Aortic smooth muscle cell (primary cell): Measurements from ENCODE around the gene FBLN7. TPM values are rescaled to one million over a fixed set of nuclear protein-coding genes. Genes with fewer than 3 reads are reported as not detected.

Experiments used
- total RNA-seq: library from RNA; depleted of rRNA; stranded (reverse); fragments of >200 nt; gene quantifications from 2 replicates; pipeline ENCODE4 v1.2.3, GENCODE V29; 2014

FBLN7 gene
- 4.4 and 8.0 TPM in 2 replicates for total RNA-seq

GRCh38 chr2:112138159-112139032 lies at the start of gene FBLN7:
Gene FBLN7 (plus strand): TSS chr2:112138385. CDS start chr2:112138656, 271 bp downstream.

Other genes starting within 250 kb of the FBLN7 start
- 4.9 and 5.4 TPM in 2 replicates for gene MERTK, start 239.8 kb upstream of the FBLN7 start, total RNA-seq
- 17.8 and 25.9 TPM in 2 replicates for gene TMEM87B, start 83.1 kb upstream of the FBLN7 start, total RNA-seq
- gene ZC3H8, start 116.7 kb downstream of the FBLN7 start, total RNA-seq, result 5.0 TPM in 2 replicates
- 3.8 and 4.4 TPM in 2 replicates for gene ZC3H6, start 137.2 kb downstream of the FBLN7 start, total RNA-seq